ENCODE data around the gene FOS.
"Not testable (repeated sequence)": the region's sequence is repeated elsewhere in the genome, so short reads cannot be mapped to it uniquely, and the experiment has no call there.

The FOS gene

GRCh38 chr14:75280291-75280830 is 1.7 kb downstream of the FOS start:
- TF ChIP-seq, protein P1, sequence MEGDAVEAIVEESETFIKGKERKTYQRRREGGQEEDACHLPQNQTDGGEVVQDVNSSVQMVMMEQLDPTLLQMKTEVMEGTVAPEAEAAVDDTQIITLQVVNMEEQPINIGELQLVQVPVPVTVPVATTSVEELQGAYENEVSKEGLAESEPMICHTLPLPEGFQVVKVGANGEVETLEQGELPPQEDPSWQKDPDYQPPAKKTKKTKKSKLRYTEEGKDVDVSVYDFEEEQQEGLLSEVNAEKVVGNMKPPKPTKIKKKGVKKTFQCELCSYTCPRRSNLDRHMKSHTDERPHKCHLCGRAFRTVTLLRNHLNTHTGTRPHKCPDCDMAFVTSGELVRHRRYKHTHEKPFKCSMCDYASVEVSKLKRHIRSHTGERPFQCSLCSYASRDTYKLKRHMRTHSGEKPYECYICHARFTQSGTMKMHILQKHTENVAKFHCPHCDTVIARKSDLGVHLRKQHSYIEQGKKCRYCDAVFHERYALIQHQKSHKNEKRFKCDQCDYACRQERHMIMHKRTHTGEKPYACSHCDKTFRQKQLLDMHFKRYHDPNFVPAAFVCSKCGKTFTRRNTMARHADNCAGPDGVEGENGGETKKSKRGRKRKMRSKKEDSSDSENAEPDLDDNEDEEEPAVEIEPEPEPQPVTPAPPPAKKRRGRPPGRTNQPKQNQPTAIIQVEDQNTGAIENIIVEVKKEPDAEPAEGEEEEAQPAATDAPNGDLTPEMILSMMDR (IDR thresholded peaks at IDR 0.05; ENCODE audit: low read depth, low read length, missing control alignments) = no peak
- peak overlapping the region; percentile 87; the same call in 1 of the 2 replicates for H3K4me3 ChIP-seq (replicated peaks; ENCODE audit: low read depth, low read length)
- DNase-seq (ENCODE audit: extremely low read depth, low read depth) = no peak

DNA sequence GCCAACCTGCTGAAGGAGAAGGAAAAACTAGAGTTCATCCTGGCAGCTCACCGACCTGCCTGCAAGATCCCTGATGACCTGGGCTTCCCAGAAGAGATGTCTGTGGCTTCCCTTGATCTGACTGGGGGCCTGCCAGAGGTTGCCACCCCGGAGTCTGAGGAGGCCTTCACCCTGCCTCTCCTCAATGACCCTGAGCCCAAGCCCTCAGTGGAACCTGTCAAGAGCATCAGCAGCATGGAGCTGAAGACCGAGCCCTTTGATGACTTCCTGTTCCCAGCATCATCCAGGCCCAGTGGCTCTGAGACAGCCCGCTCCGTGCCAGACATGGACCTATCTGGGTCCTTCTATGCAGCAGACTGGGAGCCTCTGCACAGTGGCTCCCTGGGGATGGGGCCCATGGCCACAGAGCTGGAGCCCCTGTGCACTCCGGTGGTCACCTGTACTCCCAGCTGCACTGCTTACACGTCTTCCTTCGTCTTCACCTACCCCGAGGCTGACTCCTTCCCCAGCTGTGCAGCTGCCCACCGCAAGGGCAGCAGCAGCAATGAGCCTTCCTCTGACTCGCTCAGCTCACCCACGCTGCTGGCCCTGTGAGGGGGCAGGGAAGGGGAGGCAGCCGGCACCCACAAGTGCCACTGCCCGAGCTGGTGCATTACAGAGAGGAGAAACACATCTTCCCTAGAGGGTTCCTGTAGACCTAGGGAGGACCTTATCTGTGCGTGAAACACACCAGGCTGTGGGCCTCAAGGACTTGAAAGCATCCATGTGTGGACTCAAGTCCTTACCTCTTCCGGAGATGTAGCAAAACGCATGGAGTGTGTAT is 2.4 kb downstream of the FOS start:
- TF ChIP-seq, protein P1 (IDR thresholded peaks at IDR 0.05; ENCODE audit: low read depth, low read length, missing control alignments) = no peak
- H3K4me3 ChIP-seq (replicated peaks; ENCODE audit: low read depth, low read length) = no peak overlapping the region
- no peak for DNase-seq (ENCODE audit: extremely low read depth, low read depth)

- TF ChIP-seq, protein P1 (IDR thresholded peaks at IDR 0.05; ENCODE audit: low read depth, low read length, missing control alignments) = no peak
- no peak for DNase-seq (ENCODE audit: extremely low read depth, low read depth)
- H3K4me3 ChIP-seq (replicated peaks; ENCODE audit: low read depth, low read length) = no peak overlapping the region
These were observed 3.0 kb downstream of the FOS start for GRCh38 chr14:75281654-75282019.

DNA sequence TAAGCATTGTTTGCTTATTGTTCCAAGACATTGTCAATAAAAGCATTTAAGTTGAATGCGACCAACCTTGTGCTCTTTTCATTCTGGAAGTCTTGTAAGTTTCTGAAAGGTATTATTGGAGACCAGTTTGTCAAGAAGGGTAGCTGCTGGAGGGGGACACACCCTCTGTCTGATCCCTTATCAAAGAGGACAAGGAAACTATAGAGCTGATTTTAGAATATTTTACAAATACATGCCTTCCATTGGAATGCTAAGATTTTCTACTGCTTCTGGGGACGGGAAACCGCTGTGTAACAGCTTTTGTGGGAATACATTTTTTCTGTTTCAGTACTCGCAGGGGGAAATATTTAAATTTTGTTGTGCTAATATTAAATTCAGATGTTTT is 3.5 kb downstream of the FOS start:
- TF ChIP-seq, protein P1 (IDR thresholded peaks at IDR 0.05; ENCODE audit: low read depth, low read length, missing control alignments) = no peak
- no peak for DNase-seq (ENCODE audit: extremely low read depth, low read depth)
- H3K4me3 ChIP-seq (replicated peaks; ENCODE audit: low read depth, low read length) = no peak overlapping the region

DNA sequence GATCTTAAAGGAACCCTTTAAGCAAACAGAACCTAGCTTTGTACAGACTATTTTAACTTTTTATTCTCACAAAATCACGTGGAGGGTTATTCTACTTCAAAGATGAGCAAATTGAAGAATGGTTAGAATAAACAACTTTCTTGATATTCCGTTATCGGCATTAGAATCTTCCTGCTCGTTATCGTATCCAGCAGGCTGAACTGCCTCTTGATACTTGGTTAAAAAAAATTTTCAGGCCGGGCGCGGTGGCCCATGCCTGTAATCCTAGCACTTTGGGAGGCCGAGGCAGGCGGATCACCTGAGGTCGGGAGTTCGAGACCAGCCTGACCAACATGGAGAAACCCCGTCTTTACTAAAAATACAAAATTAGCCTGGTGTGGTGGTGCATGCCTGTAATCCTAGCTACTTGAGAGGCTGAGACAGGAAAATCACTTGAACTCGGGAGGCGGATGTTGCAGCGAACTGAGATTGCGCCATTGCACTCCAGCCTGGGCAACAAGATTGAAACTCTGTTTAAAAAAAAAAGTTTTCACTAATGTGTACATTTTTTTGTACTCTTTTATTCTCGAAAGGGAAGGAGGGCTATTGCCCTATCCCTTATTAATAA is 4.0 kb downstream of the FOS start:
- DNase-seq (ENCODE audit: extremely low read depth, low read depth); H3K4me3 ChIP-seq (replicated peaks; ENCODE audit: low read depth, low read length): not testable (repeated sequence)

DNA sequence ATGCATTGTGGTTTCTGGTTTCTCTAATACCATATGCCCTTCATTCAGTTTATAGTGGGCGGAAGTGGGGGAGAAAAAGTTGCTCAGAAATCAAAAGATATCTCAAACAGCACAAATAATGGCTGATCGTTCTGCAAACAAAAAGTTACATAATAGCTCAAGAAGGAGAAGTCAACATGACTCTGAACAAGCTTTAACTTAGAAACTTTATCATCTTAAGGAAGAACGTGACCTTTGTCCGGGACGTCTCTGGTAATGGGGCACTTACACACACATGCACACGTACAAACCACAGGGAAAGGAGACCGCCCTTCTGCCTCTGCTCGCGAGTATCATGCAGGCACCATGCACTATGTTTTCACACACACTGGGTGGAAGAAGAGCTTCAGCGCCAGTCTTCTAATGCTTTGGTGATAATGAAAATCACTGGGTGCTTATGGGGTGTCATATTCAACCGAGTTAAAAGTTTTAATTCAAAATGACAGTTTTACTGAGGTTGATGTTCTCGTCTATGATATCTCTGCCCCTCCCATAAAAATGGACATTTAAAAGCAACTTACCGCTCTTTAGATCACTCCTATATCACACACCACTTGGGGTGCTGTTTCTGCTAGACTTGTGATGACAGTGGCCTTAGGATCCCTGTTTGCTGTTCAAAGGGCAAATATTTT is 4.7 kb downstream of the FOS start:
- TF ChIP-seq, protein P1 (IDR thresholded peaks at IDR 0.05; ENCODE audit: low read depth, low read length, missing control alignments) = no peak
- DNase-seq (ENCODE audit: extremely low read depth, low read depth) = no peak
- H3K4me3 ChIP-seq (replicated peaks; ENCODE audit: low read depth, low read length) = no peak overlapping the region

All from HFF-Myc (cell line).